ENCODE data around the gene MYO1A. TPM values are rescaled to one million over a fixed set of nuclear protein-coding genes. Genes with fewer than 3 reads are reported as not detected.

MYO1A gene
- total and polyA plus RNA-seq, 2 donors from 2014 or later: 0.25 to 0.77 TPM

GRCh38 chr12:57072661-57073060, 22.7 kb upstream of the MYO1A start:
- intact Hi-C loops (cut with DNase I): no loop called here
- Histone ChIP-seq H3K4me1 (ENCODE audit: control insufficient read depth in 2 of 3, insufficient read depth in 2 of 3, low read depth in 1 of 3, low read length in 3 of 3) (peaks cover 0 to 6% (median 0%) of the 10 kb centered on the region in 3 donors), H3K9me3 (ENCODE audit: control insufficient read depth in 2 of 3, insufficient read depth in 1 of 3, low read length in 3 of 3) (no peaks in the 10 kb centered on the region), H3K9ac (ENCODE audit: low read length in 3 of 3) (no peak overlapping the region), H3K27me3 (ENCODE audit: control insufficient read depth, insufficient read depth, low read length) (no peaks in the 10 kb centered on the region), H3K4me3 (ENCODE audit: low read length in 3 of 3) (no peak overlapping the region), H3K27ac (ENCODE audit: low read depth in 2 of 2, low read length in 2 of 2) (no peak overlapping the region), H3K36me3 (ENCODE audit: control insufficient read depth in 2 of 3, insufficient read depth in 3 of 3, low read length in 3 of 3) (no peaks in the 10 kb centered on the region)
- TF ChIP-seq CTCF (IDR thresholded peaks at IDR 0.05; ENCODE audit: borderline replicate concordance, extremely low read depth, insufficient read depth): no peak
- FAIRE-seq: no peak
- no peak for DNase-seq

- Histone ChIP-seq H3K4me1 (ENCODE audit: control insufficient read depth in 2 of 3, insufficient read depth in 2 of 3, low read depth in 1 of 3, low read length in 3 of 3) (peaks cover 0 to 6% (median 0%) of the 10 kb centered on the region in 3 donors), H3K27ac (ENCODE audit: low read depth in 2 of 2, low read length in 2 of 2) (peak overlapping the region; percentile 9 to 49), H3K9me3 (ENCODE audit: control insufficient read depth in 2 of 3, insufficient read depth in 1 of 3, low read length in 3 of 3) (no peaks in the 10 kb centered on the region), H3K9ac (ENCODE audit: low read length in 3 of 3) (peak overlapping the region in 2 of 3 donors; percentile 5 to 24), H3K4me3 (ENCODE audit: low read length in 3 of 3) (no peak overlapping the region), H3K36me3 (ENCODE audit: control insufficient read depth in 2 of 3, insufficient read depth in 3 of 3, low read length in 3 of 3) (peaks cover 0 to 2% (median 0%) of the 10 kb centered on the region in 3 donors), H3K27me3 (ENCODE audit: control insufficient read depth, insufficient read depth, low read length) (no peaks in the 10 kb centered on the region)
- FAIRE-seq (peak; percentile 56), DNase-seq (peak in 4 of 5 donors; percentile 72 to 94 (median 80))
- intact Hi-C loops (cut with DNase I): loop anchor here (5.0 kb wide), 1 partner anchor 43 kb away; the partner anchor contains the start of gene STAT6
- peak; percentile 93 for TF ChIP-seq CTCF (IDR thresholded peaks at IDR 0.05; ENCODE audit: borderline replicate concordance, extremely low read depth, insufficient read depth)
These were observed 19.6 kb upstream of the MYO1A start for GRCh38 chr12:57069523-57069922.

GRCh38 chr12:57066245-57066644, 16.3 kb upstream of the MYO1A start:
- FAIRE-seq: no peak

More at GRCh38 chr12:57066245-57066644, 16.3 kb upstream of the MYO1A start:
- H3K4me1 ChIP-seq (ENCODE audit: control insufficient read depth in 2 of 3, insufficient read depth in 2 of 3, low read depth in 1 of 3, low read length in 3 of 3): peaks cover 0 to 6% (median 0%) of the 10 kb centered on the region in 3 donors
- DNase-seq: no peak
- H3K9ac ChIP-seq (ENCODE audit: low read length in 3 of 3): no peak overlapping the region
- peaks cover 0 to 2% (median 0%) of the 10 kb centered on the region in 3 donors for H3K36me3 ChIP-seq (ENCODE audit: control insufficient read depth in 2 of 3, insufficient read depth in 3 of 3, low read length in 3 of 3)
- intact Hi-C loops (cut with DNase I): loop anchor here (5.0 kb wide), 1 partner anchor 46 kb away; the partner anchor contains the start of gene STAT6
- H3K9me3 ChIP-seq (ENCODE audit: control insufficient read depth in 2 of 3, insufficient read depth in 1 of 3, low read length in 3 of 3): no peaks in the 10 kb centered on the region
- TF ChIP-seq CTCF (IDR thresholded peaks at IDR 0.05; ENCODE audit: borderline replicate concordance, extremely low read depth, insufficient read depth): no peak
- no peaks in the 10 kb centered on the region for H3K27me3 ChIP-seq (ENCODE audit: control insufficient read depth, insufficient read depth, low read length)
- H3K27ac ChIP-seq (ENCODE audit: low read depth in 2 of 2, low read length in 2 of 2): no peak overlapping the region
- no peak overlapping the region for H3K4me3 ChIP-seq (ENCODE audit: low read length in 3 of 3)

Measured in kidney (tissue), 14 donors.